M059J (cell line): ENCODE data around the gene ZIC1. TPM values are rescaled to one million over a fixed set of nuclear protein-coding genes. Genes with fewer than 3 reads are reported as not detected.

Source experiments
- DNase-seq: peaks from one replicate; pipeline ENCODE4 v3.0.0-alpha.2; 2012; ENCODE audit warnings: low read depth
- total RNA-seq: library from RNA; depleted of rRNA; stranded (reverse); fragments of >200 nt; shearing (Covaris generic); gene quantifications from 2 replicates; pipeline ENCODE4 v1.2.3, GENCODE V29; 2014

The ZIC1 gene
- total RNA-seq, 1 experiment from 2014 or later = 7.9 TPM

DNA sequence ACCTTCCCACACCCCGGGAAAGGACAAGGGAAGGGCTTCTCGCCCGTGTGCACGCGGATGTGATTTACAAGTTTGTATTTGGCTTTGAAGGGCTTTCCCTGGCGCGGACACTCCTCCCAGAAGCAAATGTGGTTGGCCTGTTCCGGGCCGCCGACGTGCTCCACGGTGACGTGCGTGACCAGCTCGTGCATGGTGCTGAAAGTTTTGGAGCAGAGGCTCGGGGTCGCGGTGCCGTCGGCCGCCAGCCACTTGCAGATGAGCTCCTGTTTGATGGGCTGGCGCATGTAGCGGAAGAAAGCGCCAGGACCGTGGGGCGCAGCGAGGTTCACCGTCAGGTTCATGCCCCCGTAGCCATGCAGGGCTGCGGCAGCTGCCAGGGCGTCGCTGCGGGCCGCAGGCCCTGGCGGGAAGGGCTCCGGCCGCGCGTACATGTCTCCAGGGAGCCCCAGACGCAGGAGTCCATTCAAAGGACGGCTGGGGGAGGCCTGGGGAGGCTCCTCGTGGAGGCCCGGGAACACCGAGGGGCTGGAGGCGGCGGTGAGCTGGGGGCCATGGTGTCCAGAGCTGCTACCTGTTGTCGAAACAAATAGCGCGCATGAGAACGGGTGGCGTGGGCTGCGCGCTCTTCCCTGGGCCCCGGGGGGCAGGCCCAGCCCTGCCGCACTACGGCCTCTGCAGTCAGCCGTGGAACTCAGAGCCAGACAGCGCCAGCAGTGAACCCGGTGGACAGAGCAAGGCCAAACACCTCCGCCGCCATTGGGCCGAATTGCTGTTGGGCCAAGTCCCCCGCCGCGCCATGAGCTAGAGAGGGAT is 13.1 kb upstream of the ZIC1 start:
- DNase-seq = no peak

DNA sequence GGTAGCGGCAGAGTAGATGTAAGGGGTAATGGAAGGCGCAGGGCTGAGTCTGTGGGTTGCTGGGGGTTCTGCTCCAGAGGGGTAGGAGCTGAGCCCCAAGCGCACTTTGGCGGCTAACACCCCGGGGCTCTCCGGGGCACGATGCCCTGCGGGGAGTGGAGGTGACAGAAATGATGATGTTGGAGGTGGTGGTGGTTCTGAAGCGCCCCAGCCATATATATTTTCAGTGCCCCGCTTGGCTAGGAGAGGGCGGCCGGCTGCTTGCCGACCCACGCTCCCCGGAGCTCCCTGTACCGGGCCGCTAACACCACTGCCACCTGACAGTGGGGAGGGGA is 12.5 kb upstream of the ZIC1 start:
- no peak for DNase-seq

DNA sequence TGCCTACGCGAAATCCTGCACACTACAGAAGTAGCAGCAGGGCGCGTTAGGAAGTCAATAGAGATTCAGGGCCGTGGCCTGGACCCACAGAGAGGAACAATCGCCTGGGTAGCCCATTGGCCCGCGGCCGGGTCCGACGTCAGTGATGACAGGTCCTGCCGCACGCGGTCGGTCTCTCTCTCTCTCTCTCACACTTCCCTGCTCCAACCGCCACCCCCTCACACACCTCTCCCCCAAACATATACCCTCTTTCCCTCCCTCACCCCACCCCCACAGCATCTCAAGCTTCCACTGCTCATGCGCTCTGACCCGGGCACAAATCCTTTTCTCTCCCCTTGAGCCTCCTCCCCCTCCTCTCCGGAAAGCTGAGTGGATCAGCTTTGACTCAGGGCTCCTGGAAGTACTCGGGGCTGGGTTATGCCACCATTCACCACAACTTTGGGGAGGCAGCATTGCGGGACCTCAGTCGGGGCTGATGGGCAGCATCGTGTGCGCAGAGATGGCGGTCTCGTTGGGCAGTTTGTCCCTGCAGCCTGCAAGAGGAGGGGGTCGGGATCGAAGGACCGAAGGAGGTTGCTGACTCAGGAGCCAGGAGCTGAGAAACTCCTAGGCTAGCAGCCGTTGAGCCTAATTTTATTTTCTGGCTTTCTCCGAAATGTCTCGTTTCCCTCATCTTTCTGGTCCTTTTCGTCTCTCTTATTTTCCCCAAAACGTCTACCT is 11.8 kb upstream of the ZIC1 start:
- no peak for DNase-seq

DNA sequence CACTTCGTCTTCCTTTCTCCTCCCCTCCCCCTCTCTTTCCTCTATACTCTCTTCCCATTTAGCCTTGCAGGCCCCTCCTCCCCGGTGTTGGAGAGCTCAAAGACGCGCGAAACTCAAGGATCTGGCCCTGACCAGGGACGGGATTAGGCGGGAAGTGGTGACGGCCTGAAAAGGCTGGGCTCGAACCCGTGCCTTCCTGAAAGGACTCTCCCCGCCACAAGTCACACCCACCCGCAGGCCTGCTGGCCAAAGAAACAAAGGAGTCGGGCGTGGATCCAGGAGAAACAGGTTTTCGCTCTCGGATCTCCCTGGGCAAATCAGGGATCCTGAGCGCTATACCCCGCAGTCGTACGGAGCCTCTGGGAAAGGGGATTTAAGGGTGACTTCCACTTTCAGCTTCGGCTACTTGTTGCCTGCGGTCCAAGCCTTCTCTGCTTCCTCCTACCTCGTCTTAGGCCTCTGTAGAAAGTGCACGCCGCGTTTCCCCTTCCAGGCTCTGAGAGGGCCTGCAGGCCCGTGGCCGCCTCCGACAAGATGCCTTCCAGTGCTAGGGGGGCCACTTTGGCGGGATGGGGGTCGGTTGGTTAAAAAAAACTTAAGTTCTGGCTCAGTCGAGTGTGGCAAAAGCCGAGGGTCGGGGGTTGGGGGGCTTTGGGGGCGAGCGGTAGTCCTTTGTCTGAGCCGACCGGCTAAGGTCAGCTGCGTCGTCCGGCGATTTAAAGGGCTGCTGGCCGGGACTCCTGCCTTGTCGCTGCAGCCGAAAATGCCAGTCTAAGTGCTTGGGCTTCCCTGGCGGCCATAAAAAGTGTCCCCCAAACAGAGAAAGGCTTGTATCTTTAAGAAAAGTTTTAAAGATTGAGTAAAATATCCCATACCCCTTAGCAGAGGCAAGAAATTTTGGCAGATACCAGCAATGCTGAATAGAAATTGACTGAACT is 11.0 kb upstream of the ZIC1 start:
- no peak for DNase-seq

DNA sequence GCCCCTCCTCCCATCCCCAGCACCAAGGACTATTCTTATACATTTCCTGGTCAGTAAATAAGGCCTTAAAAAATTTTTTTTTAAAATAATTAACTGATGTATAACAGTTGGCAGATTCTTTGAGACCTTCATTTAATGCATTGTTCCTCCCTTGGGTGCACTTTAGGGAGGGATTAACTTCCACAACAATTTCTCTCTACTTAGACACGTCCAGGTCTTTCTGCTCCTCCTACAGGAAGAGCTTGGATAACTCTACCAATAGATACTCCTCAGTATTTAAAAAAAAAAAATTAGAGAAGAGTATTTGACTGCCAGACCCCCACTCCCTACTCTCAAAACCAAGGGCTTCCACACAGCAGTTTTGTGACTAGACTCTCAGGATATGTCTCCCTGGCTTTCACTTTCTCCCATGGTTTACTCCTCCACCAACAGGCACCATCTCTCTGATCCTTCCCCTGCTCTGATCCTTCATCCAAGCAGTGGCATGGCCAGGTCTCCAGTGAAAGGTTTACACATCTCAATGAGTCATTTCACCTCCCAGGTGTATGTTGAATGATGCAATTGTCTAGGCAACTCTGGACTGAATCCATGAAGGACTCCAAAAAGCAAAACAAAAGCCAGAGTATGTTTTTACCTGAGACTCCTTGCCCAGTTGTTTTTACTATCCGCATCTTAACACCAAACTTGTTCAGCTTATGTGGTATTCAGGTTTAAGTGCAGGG is 10.2 kb upstream of the ZIC1 start:
- DNase-seq = no peak

DNA sequence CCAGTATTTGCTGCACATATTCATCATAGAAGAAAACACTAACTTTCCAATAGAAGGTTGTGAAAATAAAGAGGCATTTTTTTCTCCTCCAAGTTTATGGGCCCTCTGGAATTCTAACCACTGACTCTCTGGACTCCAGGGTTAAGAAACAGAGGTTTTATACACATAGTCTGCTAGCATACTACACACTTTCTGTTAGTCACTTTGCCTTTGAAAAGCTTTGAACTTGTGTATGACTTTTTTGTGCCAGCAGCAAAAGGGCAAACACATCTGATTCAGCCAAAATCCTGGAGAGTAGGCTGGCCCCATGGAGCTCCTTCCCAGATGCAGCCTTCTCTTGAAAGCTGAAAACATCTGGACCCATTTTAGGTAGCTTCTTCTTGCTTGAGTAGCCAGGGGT is 9.1 kb upstream of the ZIC1 start:
- no peak for DNase-seq

DNA sequence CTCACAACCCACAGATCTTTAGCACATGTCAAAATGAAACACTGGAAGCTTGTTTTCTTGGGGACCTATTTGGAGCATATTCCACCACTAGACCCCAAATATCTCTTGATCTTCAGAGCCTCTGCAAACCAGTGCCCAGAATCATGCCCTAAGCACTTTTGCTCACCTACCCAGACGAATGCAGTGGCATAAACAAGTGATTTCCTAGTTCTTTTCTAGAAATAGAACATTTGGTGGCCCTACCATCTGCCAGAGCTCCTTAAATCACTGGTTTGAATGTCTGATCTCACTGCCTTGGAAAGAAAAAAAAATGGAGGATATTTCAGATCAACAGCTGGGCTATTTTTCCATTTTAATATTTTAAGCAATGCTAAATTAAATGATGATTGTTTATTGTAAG is 8.2 kb upstream of the ZIC1 start:
- DNase-seq = no peak

DNA sequence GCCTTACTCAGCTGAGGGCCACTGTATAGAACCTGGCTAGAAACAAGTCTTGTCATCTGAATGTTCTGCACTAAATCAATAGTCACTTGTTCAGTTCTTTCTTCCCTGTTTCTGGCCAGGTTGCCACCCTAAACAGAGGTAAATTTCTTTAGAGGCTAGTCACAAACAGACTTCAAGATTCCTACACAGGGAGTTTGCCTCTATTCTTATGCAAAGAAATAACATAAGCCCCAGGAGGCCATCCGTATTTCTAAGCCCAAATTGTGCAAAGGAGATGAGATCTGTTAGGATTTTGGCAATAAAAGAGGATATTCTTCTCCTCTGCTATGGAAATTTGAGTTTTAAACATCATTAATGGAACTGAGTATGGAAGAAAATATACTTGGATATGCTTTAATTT is 7.7 kb upstream of the ZIC1 start:
- no peak for DNase-seq

DNA sequence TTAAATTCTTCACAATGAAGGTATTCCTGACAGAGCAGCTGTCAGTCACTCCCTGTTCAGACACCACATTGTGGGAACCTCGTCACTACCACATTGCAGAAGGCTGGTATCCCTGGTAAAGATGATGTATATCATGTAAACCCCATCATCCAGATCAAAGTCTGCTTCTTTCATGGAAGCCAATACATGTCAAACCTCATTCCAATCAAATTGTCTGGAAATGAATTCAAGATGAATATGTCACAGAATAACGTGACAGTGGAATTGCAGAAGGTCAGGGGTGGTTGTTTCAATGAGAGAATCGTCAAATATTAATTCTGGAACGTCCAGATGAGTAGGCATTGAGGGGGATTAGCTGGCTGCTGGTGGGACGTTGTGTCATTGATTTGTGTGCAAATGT is 7.0 kb upstream of the ZIC1 start:
- DNase-seq = no peak

DNA sequence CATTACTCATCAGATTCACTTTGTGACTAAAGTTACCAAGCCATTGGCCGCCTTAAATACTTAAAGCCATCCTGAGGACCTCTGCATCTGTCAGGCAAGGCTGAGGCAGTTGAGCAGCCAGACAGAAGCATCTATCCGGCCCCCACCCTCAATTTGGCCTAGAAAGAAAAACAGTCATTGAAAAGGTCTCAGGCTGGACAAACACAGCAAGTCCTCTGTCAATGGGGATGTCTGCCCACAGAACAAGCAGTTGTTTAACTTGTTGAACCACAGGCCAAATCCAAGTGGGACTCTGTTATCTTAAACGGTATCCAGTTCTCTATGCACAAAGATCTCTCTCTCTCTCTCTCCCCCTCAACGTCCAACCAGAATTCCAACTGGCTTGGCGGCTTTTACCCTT is 5.7 kb upstream of the ZIC1 start:
- DNase-seq = no peak

DNA sequence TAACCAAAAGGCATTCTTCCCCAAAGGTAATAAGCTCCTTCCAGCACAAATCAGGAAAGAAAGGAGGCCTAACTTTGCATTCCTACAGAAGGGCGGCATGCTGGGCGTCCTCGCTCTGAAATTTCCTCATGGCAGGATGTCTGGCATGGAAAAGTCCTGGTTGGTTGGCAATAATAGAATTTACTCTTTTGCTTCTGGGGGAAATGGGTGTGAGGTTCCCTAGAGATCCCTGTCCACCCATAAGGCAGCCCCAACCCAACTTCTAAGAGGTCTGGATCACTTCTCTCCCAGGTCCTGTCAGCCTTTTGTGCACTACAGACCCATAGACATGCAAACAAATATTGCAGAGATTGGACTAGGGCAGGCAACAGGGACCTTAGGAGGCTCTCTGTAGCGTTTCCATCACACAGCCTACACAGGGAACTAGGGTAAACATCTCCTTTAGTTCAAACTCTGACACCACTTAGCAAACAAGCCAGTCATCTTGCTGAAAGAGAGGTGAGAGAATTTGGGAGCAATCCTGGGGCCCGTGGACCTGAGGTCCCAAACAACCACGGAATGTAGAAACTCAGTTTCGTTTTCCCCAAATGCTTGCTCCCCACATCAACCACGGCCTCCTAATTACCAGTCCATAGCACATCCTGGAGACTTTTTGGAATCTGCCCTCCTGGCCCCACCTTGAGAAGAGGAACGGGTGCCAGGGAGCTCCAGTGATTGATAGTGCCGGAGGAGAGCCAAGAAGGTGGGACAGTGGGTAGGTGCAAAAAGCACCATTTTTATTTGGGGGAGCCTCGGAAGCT is 5.0 kb upstream of the ZIC1 start:
- DNase-seq = no peak

DNA sequence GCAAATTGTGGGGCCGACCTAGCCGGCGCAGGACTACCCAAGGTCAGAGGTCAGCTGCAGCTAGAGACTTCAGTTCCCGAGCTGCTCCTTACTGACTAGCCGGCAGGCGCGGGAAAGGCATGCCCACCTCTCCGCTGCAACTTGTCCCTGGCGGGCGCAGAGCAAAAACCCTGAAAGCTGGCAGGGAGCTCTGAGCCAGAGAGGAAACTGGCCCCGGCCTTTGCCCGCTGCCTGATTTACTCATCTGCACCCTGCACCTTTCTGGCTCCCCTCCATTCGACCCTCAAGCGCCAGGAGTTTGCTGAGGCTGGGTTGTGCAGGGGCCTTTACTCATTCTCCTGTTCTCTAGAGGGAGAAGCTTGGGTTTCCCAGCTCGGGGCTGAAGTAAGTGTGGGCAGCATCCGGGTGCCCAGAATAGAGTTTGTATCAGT is 4.3 kb upstream of the ZIC1 start:
- DNase-seq = no peak

DNA sequence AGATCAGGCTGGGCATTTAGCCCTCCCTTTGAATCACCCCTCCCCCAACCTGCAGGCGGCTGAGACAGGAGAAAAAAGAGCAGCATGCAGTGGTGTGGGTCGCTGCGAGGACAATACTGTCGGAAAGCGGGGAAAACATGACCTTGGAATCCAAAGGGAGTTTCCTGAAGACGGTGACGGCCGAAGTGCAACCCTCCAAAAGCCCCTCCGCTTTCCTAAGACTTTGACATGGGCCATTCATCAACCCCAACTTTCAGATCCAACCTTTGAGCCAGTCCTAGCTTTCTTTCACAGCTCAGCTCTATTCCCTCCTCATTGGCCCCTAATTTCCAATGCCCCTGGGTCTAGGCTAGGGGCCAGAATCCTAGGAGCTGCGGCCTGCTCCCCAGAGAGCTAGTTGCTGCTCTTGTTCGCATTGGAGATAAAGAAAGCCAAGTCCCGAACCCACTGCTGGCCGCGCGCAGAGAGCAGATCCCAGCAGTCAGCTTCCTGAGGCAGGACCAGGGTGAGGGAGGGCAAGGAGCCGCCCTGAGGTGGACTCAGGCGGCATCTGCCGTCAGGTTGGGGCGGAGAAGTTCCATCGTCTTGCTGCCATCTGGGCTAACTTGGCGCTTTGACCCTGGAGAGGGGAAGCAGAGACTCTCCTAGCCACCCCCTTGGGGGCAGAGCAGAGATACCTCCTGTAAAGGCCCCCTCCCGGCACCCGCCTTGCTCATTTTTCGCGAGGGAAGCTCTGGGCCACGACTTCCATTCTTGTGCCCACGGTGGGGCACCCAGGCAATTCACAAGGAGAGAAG is 3.7 kb upstream of the ZIC1 start:
- DNase-seq = no peak

DNA sequence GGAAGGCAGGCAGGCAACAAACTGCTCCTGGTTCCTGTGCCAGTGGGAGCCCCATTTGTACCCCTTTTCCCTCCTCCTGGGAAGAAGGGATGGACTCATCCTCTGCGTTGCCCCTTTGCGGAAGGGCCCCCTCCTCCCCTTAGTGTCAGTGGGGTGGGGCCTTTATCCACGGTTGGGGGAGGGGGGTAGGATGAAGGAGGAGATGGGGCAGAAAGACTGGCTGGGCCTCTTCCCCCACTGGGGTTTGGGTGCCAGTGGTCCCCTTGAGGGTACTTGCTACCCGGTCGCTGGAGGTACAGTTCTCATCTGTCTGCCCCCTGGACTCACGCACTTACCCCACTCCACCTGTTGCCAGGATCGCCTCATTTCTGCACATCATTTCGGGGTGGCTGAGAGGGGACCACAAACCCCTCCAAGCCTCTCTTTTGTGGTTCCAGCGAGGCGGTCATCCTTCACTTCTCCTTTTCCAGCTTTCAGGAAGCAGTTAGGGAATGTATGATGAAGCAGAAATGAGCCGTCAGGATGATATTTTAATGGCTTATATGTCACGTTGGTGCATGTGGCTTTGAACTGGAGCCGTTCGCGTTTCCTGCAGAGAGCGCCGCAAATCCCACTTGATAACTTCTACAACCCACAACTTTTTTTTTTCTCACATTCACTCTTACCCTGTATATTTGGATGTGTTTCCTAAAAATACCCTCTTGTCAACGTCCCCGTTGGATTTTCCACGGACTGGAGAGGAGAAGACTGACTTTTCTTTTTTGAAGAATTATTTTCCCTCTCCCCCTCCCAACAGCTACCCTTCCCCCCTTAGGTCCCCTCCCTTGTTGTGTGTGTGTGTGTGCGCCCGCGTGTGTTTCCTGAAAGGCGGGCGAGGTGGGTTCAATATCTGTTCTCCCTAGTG is 2.9 kb upstream of the ZIC1 start, which contains the start of gene ZIC4:
Gene ZIC4, minus strand, starts transcription at position 516 of the 904 bp plus-strand sequence. CDS start 3,746 bp downstream, outside the sequence.
- DNase-seq = no peak

DNA sequence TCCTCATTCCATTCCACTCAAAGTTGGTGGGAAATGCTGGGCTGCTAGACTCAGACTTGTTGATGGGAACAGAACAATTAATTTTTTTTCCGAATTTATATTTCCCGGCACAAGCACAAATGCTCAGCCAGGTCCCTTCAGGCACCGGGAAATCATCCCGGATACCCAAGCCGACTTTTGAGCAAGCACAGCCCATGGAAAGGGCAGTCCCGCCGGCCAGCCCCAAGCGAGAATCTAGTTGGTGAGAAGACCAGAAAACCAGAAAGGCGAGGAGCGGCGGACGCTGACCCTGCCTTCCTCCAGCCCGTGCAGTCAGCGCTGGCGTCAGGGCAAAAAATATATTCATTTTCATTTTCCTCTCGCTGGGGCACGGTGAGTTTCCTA is 2.1 kb upstream of the ZIC1 start:
- DNase-seq = peak; percentile 57

DNA sequence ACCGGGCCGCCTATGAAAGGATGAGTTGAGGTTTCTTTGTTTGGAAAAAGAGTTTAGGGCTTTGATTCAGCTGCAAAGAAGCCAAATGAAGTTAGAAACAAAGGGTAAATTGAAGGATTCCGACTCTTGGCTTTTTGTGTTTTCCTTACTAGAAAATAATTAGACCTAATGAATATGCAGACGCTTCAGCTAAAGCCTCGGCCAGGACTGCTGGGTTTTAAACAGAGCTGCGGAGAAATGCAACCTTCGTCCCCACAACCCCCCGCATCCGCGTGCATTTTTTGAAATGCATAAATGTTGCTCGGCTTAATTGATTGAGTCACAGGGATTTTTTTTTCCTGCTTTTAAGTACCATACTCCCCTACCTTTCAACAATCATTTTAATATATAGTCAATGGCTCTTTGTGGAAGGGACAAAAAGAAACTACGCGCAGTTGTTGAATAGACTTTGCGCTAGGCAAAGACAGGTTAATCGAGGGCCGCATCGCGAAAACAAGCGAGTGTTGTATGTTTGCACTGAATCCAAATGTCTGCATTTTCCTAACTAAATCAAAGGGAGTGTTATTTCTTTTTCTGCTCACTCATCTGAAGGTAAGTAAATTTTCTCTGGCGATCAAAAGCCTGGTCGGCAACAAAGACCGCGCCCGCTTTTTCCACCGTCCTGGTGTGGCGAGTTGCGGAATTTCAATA is 1.5 kb upstream of the ZIC1 start:
- peak; percentile 34 for DNase-seq

DNA sequence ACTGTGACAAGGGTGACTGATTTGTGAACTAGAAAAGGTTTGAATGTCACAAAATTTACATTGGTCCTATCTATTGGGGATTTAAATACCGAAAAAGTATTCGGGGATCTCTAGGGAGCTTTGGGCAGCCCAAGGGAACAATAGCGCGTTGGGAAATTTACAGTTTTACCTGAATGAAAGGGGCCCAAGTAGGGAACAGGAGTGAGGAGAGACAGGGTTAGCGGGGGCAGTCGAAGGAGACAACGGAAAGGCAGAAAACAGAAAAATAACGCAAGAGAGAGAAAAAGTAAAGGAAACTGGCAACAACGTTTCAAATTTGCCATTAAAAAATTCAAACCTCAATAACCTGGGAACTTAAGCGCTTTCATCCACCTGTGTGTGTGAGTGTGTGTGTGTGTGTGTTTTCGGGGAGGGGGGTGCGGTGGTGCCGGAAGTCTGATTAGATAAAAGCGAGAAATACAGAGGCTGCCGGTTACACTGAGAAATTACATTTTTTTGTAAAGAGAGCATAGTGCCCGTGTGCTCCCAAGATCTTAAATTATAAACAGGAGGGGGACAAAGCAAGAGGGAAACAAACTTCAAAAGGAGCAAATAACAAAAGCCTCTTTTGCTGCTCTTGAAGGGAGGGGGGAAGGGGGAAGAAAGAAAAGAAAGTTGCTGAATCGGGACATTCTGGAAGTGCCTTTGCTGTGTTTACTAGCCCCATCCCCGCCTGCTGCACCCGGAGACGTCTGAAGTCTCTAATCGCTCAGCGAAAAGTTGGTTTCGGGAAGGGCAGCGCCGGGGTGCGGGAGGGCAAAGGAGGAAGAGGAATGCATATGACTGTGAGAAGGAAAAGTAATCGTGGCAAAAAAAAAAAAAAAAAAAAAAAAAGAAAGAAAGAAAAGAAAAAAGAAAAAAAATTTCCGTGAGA is 721 bp upstream of the ZIC1 start:
- DNase-seq = peak; percentile 57
